ENCODE data around the gene COIL. TPM values are rescaled to one million over a fixed set of nuclear protein-coding genes. Genes with fewer than 3 reads are reported as not detected.

Gene COIL
- total RNA-seq, 1 donor, result 11.9 TPM

- H4K20me1 ChIP-seq (ENCODE audit: insufficient read depth, low read length), result peaks cover 14% of the 10 kb centered on the region
- H3K27me3 ChIP-seq (ENCODE audit: insufficient read depth, low read length), result no peaks in the 10 kb centered on the region
- no peak overlapping the region for H3K4me3 ChIP-seq (ENCODE audit: insufficient read depth, low read length)
- peak overlapping the region; percentile 29 for H3K4me2 ChIP-seq (ENCODE audit: insufficient read depth, low read length)
- H2AFZ ChIP-seq (ENCODE audit: low read length), result no peak overlapping the region
- peaks cover 62% of the 10 kb centered on the region for H3K79me2 ChIP-seq (ENCODE audit: insufficient read depth, low read length)
- H3K9me3 ChIP-seq (ENCODE audit: low read depth, low read length), result no peaks in the 10 kb centered on the region
- TF ChIP-seq CTCF (IDR thresholded peaks at IDR 0.05; ENCODE audit: extremely low read depth, low read depth, low read length), result no peak
- H3K27ac ChIP-seq (ENCODE audit: low read depth, low read length), result no peak overlapping the region
- no peak for DNase-seq (ENCODE audit: insufficient read length, low spot score, missing footprints)
- H3K4me1 ChIP-seq (ENCODE audit: insufficient read depth, low read length), result peaks cover 19% of the 10 kb centered on the region
- H3K36me3 ChIP-seq (ENCODE audit: insufficient read depth, low read length), result peaks cover 35% of the 10 kb centered on the region
These were observed 50.9 kb downstream of the COIL start for GRCh38 chr17:56909742-56910508.

- no peak for DNase-seq (ENCODE audit: insufficient read length, low spot score, missing footprints)
- no peak for TF ChIP-seq CTCF (IDR thresholded peaks at IDR 0.05; ENCODE audit: extremely low read depth, low read depth, low read length)
- Histone ChIP-seq H3K9me3 (ENCODE audit: low read depth, low read length) (no peaks in the 10 kb centered on the region), H3K4me3 (ENCODE audit: insufficient read depth, low read length) (no peak overlapping the region), H3K27me3 (ENCODE audit: insufficient read depth, low read length) (no peaks in the 10 kb centered on the region), H3K4me1 (ENCODE audit: insufficient read depth, low read length) (peaks cover 16% of the 10 kb centered on the region), H4K20me1 (ENCODE audit: insufficient read depth, low read length) (peaks cover 15% of the 10 kb centered on the region), H3K4me2 (ENCODE audit: insufficient read depth, low read length) (no peak overlapping the region), H3K36me3 (ENCODE audit: insufficient read depth, low read length) (peaks cover 50% of the 10 kb centered on the region), H3K27ac (ENCODE audit: low read depth, low read length) (no peak overlapping the region), H2AFZ (ENCODE audit: low read length) (no peak overlapping the region), H3K79me2 (ENCODE audit: insufficient read depth, low read length) (peaks cover 44% of the 10 kb centered on the region)
These were observed 52.8 kb downstream of the COIL start for GRCh38 chr17:56908001-56908542.

- H2AFZ ChIP-seq (ENCODE audit: low read length), result no peak overlapping the region
- no peak overlapping the region for H3K27ac ChIP-seq (ENCODE audit: low read depth, low read length)
- H3K27me3 ChIP-seq (ENCODE audit: insufficient read depth, low read length), result no peaks in the 10 kb centered on the region
- H3K4me1 ChIP-seq (ENCODE audit: insufficient read depth, low read length), result peaks cover 14% of the 10 kb centered on the region
- DNase-seq (ENCODE audit: insufficient read length, low spot score, missing footprints), result no peak
- H3K36me3 ChIP-seq (ENCODE audit: insufficient read depth, low read length), result peaks cover 74% of the 10 kb centered on the region
- peaks cover 8% of the 10 kb centered on the region for H4K20me1 ChIP-seq (ENCODE audit: insufficient read depth, low read length)
- TF ChIP-seq CTCF (IDR thresholded peaks at IDR 0.05; ENCODE audit: extremely low read depth, low read depth, low read length), result no peak
- no peak overlapping the region for H3K4me2 ChIP-seq (ENCODE audit: insufficient read depth, low read length)
- no peak overlapping the region for H3K4me3 ChIP-seq (ENCODE audit: insufficient read depth, low read length)
- peaks cover 20% of the 10 kb centered on the region for H3K79me2 ChIP-seq (ENCODE audit: insufficient read depth, low read length)
- no peaks in the 10 kb centered on the region for H3K9me3 ChIP-seq (ENCODE audit: low read depth, low read length)
These were observed 57.3 kb downstream of the COIL start for GRCh38 chr17:56903560-56903959.

GRCh38 chr17:56902348-56902747 is 58.5 kb downstream of the COIL start:
- Histone ChIP-seq H4K20me1 (ENCODE audit: insufficient read depth, low read length) (peaks cover 4% of the 10 kb centered on the region), H3K4me1 (ENCODE audit: insufficient read depth, low read length) (peaks cover 14% of the 10 kb centered on the region), H3K27me3 (ENCODE audit: insufficient read depth, low read length) (no peaks in the 10 kb centered on the region), H3K4me2 (ENCODE audit: insufficient read depth, low read length) (peak overlapping the region; percentile 36), H3K4me3 (ENCODE audit: insufficient read depth, low read length) (no peak overlapping the region), H2AFZ (ENCODE audit: low read length) (no peak overlapping the region), H3K79me2 (ENCODE audit: insufficient read depth, low read length) (peaks cover 17% of the 10 kb centered on the region), H3K9me3 (ENCODE audit: low read depth, low read length) (no peaks in the 10 kb centered on the region), H3K36me3 (ENCODE audit: insufficient read depth, low read length) (peaks cover 70% of the 10 kb centered on the region), H3K27ac (ENCODE audit: low read depth, low read length) (peak overlapping the region; percentile 55)
- DNase-seq (ENCODE audit: insufficient read length, low spot score, missing footprints), result peak; percentile 95
- no peak for TF ChIP-seq CTCF (IDR thresholded peaks at IDR 0.05; ENCODE audit: extremely low read depth, low read depth, low read length)
